ENCODE data around the gene MRPL58. TPM values are rescaled to one million over a fixed set of nuclear protein-coding genes. Genes with fewer than 3 reads are reported as not detected.

The MRPL58 gene
- total RNA-seq, 1 donor: 23.5 TPM

DNA sequence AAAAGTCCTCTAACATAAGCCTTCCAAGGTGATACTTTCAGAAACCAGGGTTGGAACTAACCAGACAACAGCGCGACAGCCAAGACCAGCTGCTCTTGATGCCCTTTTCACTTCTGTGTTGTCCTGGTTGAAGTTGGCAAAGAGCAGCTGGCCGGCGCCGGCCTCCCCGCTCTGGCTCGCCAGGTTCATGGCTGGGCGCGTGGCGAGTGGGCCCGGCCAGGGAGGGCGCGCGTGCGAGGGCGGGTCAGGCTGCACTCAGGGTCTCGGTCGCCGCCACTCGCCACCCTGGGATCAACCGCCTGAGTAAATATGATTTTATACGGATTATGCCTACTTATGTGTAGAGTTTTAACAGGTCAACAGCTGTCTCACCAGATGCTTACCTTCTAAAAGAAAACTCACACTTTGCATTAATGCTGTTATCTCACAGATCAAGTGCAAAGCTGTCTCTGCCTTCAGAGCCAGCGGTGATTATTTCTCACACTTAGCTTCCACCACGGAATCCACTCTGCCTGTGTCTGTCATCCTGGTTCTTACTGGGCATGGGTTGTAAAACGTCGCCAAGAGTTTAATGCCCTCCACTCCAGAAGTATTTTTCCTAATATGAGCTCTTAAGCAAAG lies 48.1 kb downstream of the MRPL58 start:
- Histone ChIP-seq H3K4me1 (ENCODE audit: insufficient read depth, low read length) (peaks cover 14% of the 10 kb centered on the region), H3K4me2 (ENCODE audit: insufficient read depth, low read length) (no peak overlapping the region), H3K9me3 (ENCODE audit: low read depth, low read length) (no peaks in the 10 kb centered on the region), H3K27me3 (ENCODE audit: insufficient read depth, low read length) (no peaks in the 10 kb centered on the region), H3K36me3 (ENCODE audit: insufficient read depth, low read length) (peaks cover 53% of the 10 kb centered on the region), H3K27ac (ENCODE audit: low read depth, low read length) (peak overlapping the region; percentile 60), H2AFZ (ENCODE audit: low read length) (no peak overlapping the region), H3K79me2 (ENCODE audit: insufficient read depth, low read length) (no peaks in the 10 kb centered on the region), H3K4me3 (ENCODE audit: insufficient read depth, low read length) (no peak overlapping the region), H4K20me1 (ENCODE audit: insufficient read depth, low read length) (peaks cover 5% of the 10 kb centered on the region)
- TF ChIP-seq, protein P1, sequence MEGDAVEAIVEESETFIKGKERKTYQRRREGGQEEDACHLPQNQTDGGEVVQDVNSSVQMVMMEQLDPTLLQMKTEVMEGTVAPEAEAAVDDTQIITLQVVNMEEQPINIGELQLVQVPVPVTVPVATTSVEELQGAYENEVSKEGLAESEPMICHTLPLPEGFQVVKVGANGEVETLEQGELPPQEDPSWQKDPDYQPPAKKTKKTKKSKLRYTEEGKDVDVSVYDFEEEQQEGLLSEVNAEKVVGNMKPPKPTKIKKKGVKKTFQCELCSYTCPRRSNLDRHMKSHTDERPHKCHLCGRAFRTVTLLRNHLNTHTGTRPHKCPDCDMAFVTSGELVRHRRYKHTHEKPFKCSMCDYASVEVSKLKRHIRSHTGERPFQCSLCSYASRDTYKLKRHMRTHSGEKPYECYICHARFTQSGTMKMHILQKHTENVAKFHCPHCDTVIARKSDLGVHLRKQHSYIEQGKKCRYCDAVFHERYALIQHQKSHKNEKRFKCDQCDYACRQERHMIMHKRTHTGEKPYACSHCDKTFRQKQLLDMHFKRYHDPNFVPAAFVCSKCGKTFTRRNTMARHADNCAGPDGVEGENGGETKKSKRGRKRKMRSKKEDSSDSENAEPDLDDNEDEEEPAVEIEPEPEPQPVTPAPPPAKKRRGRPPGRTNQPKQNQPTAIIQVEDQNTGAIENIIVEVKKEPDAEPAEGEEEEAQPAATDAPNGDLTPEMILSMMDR (IDR thresholded peaks at IDR 0.05; ENCODE audit: extremely low read depth, low read depth, low read length): no peak
- DNase-seq (ENCODE audit: insufficient read length, low spot score, missing footprints): peak; percentile 34

DNA sequence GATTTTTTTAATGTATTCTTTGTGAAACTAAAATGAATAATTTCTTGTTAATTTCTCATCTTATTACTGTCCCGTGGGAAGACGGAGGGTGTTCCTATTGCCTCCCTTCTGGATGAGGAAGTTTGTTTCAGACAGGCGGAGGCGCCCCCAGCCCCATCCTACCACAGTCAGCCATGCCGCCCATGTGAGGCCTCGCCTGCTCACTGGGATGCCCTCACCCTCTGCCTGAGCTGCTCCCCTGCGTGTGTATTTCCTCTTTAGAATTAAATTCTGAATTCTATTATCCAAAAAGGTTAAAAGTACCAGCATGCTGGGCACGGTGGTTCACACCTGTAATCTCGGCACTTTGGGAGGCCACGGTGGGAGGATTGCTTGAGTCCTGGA lies 48.6 kb downstream of the MRPL58 start:
- Histone ChIP-seq H3K4me1 (ENCODE audit: insufficient read depth, low read length) (peaks cover 14% of the 10 kb centered on the region), H3K4me3 (ENCODE audit: insufficient read depth, low read length) (no peak overlapping the region), H3K9me3 (ENCODE audit: low read depth, low read length) (no peaks in the 10 kb centered on the region), H4K20me1 (ENCODE audit: insufficient read depth, low read length) (peaks cover 5% of the 10 kb centered on the region), H3K27me3 (ENCODE audit: insufficient read depth, low read length) (no peaks in the 10 kb centered on the region), H3K27ac (ENCODE audit: low read depth, low read length) (peak overlapping the region; percentile 60), H3K79me2 (ENCODE audit: insufficient read depth, low read length) (no peaks in the 10 kb centered on the region), H3K4me2 (ENCODE audit: insufficient read depth, low read length) (no peak overlapping the region), H3K36me3 (ENCODE audit: insufficient read depth, low read length) (peaks cover 51% of the 10 kb centered on the region), H2AFZ (ENCODE audit: low read length) (no peak overlapping the region)
- DNase-seq (ENCODE audit: insufficient read length, low spot score, missing footprints): no peak
- TF ChIP-seq, protein P1 (IDR thresholded peaks at IDR 0.05; ENCODE audit: extremely low read depth, low read depth, low read length): no peak

DNA sequence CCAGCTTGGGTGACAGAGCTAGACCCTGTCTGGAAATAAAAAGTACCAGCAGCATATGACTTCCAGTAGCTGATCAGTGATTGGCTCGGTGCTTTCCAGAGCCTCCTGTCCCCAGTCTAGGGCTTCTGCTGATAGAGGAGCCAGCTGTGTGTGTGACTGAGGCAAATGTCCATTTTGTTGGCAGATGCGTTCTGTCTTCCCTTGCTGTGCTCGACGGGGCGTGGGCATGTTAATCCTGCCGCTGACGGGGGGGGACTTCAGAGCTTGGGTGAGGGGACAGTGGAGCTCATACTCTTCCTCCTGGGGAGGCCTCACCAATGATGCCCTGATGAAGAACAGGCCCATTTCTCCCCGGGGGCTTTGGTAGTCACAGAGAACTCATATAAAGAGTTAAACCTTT lies 49.1 kb downstream of the MRPL58 start:
- Histone ChIP-seq H3K27ac (ENCODE audit: low read depth, low read length) (no peak overlapping the region), H4K20me1 (ENCODE audit: insufficient read depth, low read length) (peaks cover 5% of the 10 kb centered on the region), H3K4me2 (ENCODE audit: insufficient read depth, low read length) (no peak overlapping the region), H3K4me3 (ENCODE audit: insufficient read depth, low read length) (no peak overlapping the region), H3K27me3 (ENCODE audit: insufficient read depth, low read length) (no peaks in the 10 kb centered on the region), H3K4me1 (ENCODE audit: insufficient read depth, low read length) (peaks cover 14% of the 10 kb centered on the region), H3K9me3 (ENCODE audit: low read depth, low read length) (no peaks in the 10 kb centered on the region), H3K79me2 (ENCODE audit: insufficient read depth, low read length) (no peaks in the 10 kb centered on the region), H3K36me3 (ENCODE audit: insufficient read depth, low read length) (peaks cover 47% of the 10 kb centered on the region), H2AFZ (ENCODE audit: low read length) (no peak overlapping the region)
- DNase-seq (ENCODE audit: insufficient read length, low spot score, missing footprints): peak; percentile 51
- TF ChIP-seq, protein P1 (IDR thresholded peaks at IDR 0.05; ENCODE audit: extremely low read depth, low read depth, low read length): no peak

GRCh38 chr17:75063201-75063600 lies 50.7 kb downstream of the MRPL58 start:
- Histone ChIP-seq H3K36me3 (ENCODE audit: insufficient read depth, low read length) (peaks cover 46% of the 10 kb centered on the region), H4K20me1 (ENCODE audit: insufficient read depth, low read length) (peaks cover 5% of the 10 kb centered on the region), H3K4me2 (ENCODE audit: insufficient read depth, low read length) (no peak overlapping the region), H3K4me1 (ENCODE audit: insufficient read depth, low read length) (peaks cover 17% of the 10 kb centered on the region), H3K79me2 (ENCODE audit: insufficient read depth, low read length) (no peaks in the 10 kb centered on the region), H3K27ac (ENCODE audit: low read depth, low read length) (no peak overlapping the region), H3K27me3 (ENCODE audit: insufficient read depth, low read length) (no peaks in the 10 kb centered on the region), H3K9me3 (ENCODE audit: low read depth, low read length) (no peaks in the 10 kb centered on the region), H2AFZ (ENCODE audit: low read length) (no peak overlapping the region), H3K4me3 (ENCODE audit: insufficient read depth, low read length) (no peak overlapping the region)
- DNase-seq (ENCODE audit: insufficient read length, low spot score, missing footprints): peak; percentile 62
- TF ChIP-seq, protein P1 (IDR thresholded peaks at IDR 0.05; ENCODE audit: extremely low read depth, low read depth, low read length): no peak

Measured in osteoblast (primary cell).